NCI-H748 (cell line): Measurements from ENCODE around the gene RPS14.

Experiments
- DNase-seq: peaks from one replicate; lab custom pipeline; 2025; ENCODE audit not compliant: unreplicated experiment; lab: John Stamatoyannopoulos, UW

RPS14 gene

DNA sequence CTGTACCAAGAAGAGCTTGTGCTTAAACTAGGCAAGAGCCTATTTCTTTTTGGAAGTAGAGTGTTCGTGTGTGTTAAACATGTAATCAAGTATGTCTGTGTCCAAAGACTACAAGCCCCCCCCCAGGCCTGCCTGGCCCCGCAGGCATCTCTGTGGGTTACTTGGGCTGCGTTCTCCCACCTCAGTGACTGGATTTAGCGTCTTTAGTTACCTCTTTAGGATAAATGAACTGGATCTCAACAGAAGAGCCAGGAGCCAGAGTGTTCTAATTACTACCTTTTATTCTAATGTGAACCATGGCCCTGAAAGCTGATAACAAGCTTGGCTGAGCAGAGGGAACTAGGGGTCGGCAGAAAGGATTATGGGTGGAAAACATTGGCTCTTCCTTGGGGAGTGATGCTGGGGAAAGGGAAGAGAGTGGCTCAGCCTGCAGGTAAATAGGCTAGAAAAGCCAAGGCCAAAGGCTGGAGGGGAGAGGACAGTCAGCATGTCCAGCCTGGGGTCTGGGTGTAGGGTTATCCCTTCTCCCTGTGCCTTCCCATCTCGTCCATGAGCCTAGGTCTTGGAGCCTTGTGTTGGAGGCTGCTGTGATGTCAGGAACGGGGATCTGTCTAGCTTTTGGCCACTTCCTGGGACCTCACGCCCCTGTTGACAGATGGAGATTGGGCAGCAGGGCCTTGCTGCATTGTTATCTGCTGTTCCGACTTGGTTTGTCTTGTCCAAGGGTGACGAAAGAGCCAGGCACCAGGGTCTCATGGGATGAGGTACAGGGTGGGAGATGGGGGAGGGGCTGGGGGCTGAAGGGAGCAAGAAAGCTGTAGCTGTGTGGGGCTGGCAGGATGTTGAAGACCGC, 47.9 kb downstream of the RPS14 start:
- DNase-seq, result no peak

DNA sequence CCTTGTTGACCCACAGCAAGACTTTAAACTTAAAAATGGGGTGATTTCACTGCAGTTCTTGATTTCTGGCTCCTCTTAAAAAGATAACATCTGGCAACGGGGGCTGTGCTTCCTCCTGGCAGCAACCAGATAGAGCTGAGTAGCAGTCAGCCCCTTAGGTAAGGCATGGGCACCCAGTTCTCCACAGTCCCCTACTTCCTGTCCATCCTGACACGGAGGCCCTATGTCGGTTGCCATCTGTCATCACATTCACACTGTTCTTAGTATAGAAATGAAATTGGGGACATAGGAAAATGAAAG, 48.5 kb downstream of the RPS14 start:
- no peak for DNase-seq

DNA sequence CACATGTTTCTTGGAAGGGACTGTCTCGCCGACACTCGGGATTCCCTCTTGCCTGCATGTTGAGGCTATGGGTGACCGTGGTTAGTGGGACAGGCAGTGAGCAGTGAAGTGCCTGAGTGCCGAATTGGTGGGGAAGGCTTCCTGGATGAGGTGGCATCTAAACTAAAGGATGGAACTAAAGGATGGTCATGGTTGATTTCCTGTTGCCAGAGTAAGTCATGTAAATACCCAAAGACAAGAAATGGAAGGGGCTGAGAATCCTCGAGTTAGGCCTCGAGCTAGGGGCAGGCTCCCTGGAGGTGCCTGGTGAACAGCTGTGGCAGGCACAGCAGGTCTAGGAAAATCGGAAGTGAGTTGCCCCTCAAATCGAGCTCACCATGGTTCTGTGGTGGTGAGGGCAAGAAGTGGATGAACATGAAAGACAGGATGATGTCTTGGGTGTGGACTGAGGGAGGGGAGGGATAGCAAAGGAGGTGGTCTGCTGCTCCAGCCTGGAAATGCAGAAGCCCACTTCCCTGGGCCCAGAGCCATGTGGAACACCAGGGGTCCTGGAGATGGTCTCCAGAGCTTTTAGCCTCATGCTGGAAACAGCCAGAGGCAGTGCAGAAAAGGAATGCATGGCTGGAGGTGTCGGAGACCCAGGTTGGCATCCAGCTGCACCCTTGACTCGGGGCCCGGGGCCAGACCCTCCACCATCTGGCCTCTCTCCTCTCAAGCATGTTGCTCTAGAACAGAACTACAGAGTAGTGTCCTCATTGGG, 49.0 kb downstream of the RPS14 start:
- no peak for DNase-seq

DNA sequence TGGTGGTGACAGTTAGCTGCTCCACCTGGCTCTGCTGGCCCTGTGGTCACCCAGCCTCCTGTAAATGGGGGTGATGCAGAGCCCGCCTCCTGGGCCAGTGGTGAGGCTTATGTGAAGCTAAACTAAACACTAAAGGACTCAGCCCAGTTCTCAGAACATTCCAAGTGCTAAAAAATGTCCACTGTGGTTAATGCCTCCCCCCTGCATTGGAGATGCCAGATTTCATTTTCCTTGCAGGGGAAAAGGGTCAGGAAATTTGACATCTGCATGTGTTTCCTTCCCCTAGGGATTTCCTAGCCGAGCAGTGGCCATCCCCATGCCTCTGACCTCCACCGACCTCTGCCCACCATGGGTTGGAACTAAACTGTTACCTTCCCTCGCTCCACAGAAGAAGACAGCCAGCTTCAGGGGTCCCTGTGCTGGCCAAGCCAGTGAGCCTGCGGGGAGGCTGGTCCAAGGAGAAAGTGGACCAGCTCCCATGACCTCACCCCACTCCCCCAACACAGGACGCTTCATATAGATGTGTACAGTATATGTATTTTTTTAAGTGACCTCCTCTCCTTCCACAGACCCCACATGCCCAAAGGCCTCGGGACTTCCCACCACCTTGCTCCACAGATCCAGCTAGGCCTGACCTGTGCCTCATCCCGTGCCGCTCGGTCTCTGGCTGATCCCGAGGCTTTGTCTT, 49.9 kb downstream of the RPS14 start:
- no peak for DNase-seq

DNA sequence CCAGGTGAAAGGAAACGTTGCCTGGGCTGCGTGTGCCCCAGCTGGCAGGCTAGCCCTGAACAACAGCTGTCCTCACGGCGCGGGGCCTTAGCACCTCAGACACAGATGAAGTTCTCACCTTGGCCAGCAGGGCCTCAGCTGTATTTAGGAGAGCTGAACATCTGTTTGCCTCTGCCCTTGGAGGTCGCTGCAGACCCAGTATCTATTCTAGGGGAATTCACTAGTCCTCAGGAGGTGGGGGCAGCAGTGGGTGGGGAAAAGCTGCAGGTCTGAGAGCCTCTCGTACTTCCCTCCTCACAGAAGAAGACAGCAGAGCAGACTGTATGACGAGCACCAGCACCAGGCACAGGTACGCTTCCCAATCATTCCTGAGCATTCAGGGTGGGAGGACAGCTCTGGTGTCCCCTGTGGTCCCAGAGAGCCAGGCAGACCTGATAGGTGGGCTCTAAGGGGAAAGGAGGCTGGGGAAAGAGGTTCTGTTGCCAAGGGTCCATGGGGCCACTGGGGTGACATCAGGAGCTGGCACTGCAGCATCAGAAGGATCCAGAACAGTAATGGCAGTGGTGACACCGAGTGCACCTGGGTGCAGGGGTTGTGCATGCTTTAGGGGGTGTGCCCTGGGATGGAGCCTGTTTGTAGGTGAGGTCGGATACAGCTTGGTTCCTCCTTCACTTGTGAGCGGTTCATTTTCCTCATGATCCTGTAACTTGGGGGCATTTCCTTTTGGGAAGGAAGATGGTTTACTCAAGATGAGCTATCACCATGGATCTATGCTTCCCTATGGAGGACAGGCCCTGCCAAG, 50.6 kb downstream of the RPS14 start:
- DNase-seq, result no peak

DNA sequence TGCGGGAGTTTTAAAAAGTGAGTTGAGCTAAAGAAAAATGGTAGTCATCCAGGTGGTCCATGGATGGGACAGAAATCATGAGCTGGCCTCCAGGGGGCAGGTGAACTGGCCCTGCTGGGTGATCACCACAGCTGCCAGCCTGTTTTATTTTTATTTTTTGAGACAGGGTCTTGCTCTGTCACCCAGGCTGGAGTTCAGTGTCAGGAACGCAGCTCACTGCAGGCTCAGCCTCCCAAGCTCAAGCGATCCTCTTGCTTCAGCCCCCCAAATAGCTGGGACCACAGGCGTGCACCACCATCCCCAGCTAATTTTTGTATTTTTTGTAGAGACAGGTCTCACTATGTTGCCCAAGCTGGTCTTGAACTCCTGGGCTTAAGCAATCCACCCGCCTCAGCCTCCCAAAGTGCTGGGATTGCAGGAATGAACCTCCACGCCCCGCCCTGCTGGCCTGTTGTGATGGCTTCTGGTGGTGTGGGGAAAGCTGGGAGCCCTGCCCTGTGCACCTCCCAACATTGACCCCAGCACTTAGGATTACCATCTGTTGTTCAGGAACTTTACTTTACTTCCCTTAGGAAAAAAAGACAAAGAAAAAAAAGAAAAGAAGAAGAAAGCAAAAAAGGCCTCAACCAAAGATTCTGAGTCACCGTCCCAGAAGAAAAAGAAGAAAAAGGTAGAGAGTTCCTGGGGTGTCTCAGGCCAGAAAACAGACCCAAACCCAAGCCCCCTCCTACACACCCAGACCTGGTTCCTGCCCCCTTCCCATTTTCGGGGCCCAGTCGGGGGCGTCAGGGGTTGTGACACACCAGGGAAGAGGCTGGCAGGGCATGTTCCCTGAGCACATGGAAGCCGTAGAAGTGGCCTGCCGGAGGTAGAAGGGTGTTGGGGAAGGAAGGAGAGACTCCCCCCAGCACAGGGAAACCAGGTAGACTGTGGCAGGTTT, 51.5 kb downstream of the RPS14 start:
- DNase-seq, result no peak

DNA sequence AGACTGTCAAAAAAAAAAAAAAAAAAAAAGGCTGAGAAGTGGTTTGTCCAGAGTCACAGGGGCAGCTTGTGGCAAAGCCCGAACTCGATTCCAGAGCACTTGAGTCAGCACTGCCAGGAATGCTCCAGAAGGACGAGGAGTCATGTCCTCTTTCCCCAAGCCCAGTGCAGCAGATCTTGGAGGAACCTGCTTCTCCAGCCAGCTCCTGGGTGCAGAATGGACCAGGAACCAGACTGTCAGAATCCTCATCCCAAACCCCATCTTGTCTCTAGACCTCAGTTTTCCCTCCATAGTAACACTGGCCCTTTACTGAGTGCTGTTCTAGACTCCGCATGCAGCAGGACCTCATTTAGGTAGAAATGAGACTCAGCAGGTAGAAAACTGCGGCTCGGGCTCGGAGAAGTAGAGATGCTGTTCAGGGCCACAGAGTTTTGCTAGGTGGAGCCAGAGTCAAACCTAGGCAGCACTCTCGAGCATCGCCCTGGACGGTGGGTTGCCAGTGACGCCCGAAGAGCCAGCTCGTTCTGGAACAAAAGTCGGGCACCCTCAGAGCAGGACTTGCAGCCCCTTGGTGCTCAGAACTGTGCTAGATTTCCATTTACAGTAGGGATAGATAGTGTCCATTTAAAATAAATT, 52.3 kb downstream of the RPS14 start:
- DNase-seq, result no peak

DNA sequence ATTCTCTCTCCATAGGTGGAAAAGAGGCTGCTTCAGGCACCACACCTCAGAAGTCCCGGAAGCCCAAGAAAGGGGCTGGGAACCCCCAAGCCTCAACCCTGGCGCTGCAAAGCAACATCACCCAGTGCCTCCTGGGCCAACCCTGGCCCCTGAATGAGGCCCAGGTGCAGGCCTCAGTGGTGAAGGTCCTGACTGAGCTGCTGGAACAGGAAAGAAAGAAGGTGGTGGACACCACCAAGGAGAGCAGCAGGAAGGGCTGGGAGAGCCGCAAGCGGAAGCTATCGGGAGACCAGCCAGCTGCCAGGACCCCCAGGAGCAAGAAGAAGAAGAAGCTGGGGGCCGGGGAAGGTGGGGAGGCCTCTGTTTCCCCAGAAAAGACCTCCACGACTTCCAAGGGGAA, 53.3 kb downstream of the RPS14 start:
- DNase-seq, result no peak

DNA sequence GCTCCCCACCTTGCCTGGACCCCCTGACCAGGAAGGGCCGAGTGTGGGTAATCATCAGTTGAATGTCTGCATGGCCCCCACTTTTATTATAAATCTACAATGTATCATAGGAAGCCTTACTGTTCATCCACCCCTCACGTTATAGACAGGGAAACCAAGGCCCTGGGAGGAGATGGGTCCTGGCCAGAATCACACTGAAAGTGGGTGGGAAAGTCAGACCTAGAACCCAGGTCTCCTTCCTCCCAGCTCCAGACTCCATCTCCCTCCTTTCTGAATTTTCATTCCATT, 53.9 kb downstream of the RPS14 start:
- DNase-seq, result no peak

DNA sequence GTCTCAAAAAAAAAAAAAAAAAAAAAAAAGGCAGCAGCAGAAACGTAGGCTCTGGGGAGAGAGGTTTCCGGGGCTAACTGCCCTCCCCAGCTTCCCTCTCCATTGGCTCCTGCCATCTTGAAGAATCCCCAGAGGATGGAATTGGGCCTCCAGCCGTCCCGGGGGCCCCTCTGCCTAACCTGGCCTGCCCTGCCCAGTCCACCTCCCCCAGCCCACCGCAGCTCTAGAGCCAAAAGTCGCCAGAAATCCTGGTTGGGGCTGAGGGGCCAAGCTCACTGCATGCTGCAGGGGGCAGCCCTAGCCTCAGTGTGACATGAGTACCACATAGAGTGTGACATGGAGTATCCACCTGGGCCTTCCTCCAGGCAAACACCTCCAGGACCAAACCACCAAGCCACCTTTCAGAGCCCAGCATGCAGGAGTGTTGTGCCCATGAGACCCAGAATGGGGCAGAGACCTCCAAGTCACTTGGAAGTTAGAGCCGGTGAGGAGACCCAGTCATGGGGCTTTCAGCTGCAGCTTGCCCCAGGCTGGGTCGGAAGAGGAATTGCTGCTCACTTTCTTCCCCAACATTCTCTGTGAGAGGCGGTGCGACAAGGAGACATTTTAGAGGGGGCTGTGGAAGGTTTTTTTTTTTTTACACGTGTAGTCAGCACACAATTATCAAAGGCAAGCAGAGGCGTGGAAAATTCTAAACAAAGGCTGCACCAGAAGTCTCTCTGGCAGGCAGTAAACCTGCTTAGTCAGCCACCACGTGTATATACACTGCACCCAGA, 54.4 kb downstream of the RPS14 start:
- DNase-seq, result no peak

DNA sequence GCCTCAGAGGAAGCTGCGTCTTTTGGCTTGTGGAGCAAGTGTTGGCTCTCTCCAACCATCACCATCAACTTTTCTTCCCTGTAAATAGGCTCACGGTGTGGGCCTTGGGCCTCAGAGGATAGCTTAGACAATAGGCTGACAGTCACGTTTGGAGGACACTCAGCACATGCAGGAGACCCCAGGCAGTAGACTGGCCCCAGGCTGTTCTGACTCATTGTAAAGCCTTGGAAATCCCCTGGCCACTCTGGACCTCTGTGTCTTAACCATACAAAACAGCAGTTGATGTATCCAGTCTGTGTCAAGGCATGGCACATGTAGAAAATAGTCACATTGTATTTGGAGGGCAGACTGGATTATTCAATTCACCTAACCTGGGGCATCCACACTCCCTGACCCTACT, 55.4 kb downstream of the RPS14 start:
- no peak for DNase-seq

DNA sequence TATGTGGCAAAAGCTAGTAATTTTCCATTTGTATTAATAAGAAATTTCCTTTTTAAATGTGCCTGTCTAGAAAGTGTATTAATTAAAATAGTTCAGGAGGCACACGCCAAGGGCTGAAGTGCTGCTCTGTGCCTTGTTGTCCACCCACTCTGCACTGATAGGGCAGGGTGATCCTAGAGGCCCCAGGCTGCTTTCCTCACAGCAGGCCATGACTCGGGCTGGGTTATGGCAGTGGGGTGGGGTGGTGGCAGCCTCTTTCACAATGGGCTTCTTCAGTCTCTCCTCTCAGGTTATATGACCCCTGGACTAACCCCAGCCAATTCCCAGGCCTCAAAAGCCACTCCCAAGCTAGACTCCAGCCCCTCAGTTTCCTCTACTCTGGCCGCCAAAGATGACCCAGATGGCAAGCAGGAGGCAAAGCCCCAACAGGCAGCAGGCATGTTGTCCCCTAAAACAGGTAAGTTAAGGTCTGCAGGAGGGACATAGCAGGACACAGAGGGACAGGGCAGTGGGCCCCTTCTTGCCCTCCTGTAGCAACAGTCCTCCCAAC, 56.4 kb downstream of the RPS14 start:
- DNase-seq, result no peak

DNA sequence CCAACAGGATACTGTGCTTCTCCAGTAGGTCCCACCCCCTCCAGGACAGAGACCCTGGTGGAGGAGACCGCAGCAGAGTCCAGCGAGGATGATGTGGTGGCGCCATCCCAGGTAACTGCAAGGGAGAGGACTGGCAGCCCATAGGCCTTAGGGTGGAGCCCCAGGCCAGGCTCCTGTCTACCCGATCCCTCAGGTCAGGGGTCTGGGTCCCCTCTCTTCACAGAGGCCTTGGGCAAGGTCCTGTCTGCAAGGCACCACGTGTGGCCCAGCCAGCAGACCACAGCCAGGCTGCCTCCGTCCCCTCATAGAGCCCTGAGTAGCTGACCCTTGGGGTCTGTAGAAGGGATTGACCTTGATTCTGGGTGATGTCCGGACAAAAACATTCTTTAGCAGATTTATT, 56.9 kb downstream of the RPS14 start:
- no peak for DNase-seq
